Neural cell (in vitro differentiated cells): ENCODE measurements around the gene SSTR5.

Experiments used
- CTCF ChIP-seq: fragments of 450-650 bp; IDR thresholded peaks from 2 replicates; pipeline ENCODE4 v1.5.1; 2014; ENCODE audit warnings: antibody characterized with exemption, mild to moderate bottlenecking, moderate library complexity; ENCODE audit not compliant: poor library complexity, severe bottlenecking
- EP300 ChIP-seq: fragments of 450-650 bp; conservative IDR thresholded peaks from 2 replicates; pipeline ENCODE4 v1.6.1; 2014; ENCODE audit warnings: antibody characterized with exemption, mild to moderate bottlenecking, moderate library complexity; ENCODE audit not compliant: poor library complexity, severe bottlenecking
- EZH2 ChIP-seq: fragments of 200-600, 300-800 bp; shearing (Covaris generic), sonication (generic); IDR thresholded peaks from 2 replicates; pipeline ENCODE4 v1.6.1; 2014; ENCODE audit warnings: antibody characterized with exemption, low read length, borderline replicate concordance, mild to moderate bottlenecking; ENCODE audit not compliant: insufficient read depth, poor library complexity, severe bottlenecking
- MXI1 ChIP-seq: fragments of 450-650 bp; conservative IDR thresholded peaks from 2 replicates; pipeline ENCODE4 v1.6.1; 2014; ENCODE audit warnings: antibody characterized with exemption, mild to moderate bottlenecking; ENCODE audit not compliant: poor library complexity, severe bottlenecking
- POLR2AphosphoS5 ChIP-seq: IDR thresholded peaks from 2 replicates; pipeline ENCODE4 v1.6.1; 2012
- RAD21 ChIP-seq: fragments of 450-650 bp; conservative IDR thresholded peaks from 2 replicates; pipeline ENCODE4 v1.6.1; 2014; ENCODE audit warnings: antibody characterized with exemption, mild to moderate bottlenecking, moderate library complexity
- SMC3 ChIP-seq: fragments of 450-650 bp; conservative IDR thresholded peaks from 2 replicates; pipeline ENCODE4 v1.6.1; 2014; ENCODE audit warnings: antibody characterized with exemption, mild to moderate bottlenecking, moderate library complexity; ENCODE audit not compliant: poor library complexity

GRCh38 chr16:1036726-1037393 lies 35.7 kb upstream of the SSTR5 start:
- no peak for TF ChIP-seq EP300
- TF ChIP-seq CTCF: no peak
- TF ChIP-seq EZH2: no peak
- no peak for TF ChIP-seq MXI1
- TF ChIP-seq POLR2AphosphoS5: no peak
- TF ChIP-seq SMC3: no peak
- no peak for TF ChIP-seq RAD21
